HG03558 (cell line): ENCODE results near the gene RAD51B.
"Not testable (repeated sequence)": the region's sequence is repeated elsewhere in the genome, so short reads cannot be mapped to it uniquely, and the experiment has no call there.

Experiments
- ATAC-seq: cut with Tn5 transposase; IDR thresholded peaks from one replicate; pipeline ENCODE4 v1.9.1; 2021; ENCODE audit warnings: moderate number of reproducible peaks; ENCODE audit not compliant: unreplicated experiment; ENCODE audit errors: extremely low read depth

The RAD51B gene

GRCh38 chr14:68279777-68280233 lies 460.2 kb downstream of the RAD51B start:
- ATAC-seq: no peak

DNA sequence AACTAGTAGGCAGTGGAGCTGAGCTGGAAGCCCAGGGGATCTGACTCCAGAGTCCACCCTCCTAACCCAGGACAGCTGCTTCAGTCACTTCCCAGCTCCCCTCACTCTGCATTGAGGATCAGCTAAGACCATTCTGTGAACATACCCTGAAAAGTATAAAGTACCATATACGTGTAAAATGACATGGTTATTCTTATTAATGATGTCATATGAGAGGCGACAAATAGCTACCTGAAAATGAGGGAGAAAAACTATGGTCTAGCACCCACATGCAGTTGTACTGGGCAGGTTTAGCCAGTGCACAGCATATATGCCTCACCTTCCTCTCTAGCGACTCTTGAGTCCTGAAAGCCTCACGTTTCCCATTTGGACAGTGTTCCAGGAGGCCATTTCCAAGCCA lies 461.9 kb downstream of the RAD51B start:
- ATAC-seq: no peak

GRCh38 chr14:68282479-68283377 lies 463.1 kb downstream of the RAD51B start:
- ATAC-seq: no peak

GRCh38 chr14:68283378-68284123 lies 464.0 kb downstream of the RAD51B start:
- ATAC-seq: no peak

DNA sequence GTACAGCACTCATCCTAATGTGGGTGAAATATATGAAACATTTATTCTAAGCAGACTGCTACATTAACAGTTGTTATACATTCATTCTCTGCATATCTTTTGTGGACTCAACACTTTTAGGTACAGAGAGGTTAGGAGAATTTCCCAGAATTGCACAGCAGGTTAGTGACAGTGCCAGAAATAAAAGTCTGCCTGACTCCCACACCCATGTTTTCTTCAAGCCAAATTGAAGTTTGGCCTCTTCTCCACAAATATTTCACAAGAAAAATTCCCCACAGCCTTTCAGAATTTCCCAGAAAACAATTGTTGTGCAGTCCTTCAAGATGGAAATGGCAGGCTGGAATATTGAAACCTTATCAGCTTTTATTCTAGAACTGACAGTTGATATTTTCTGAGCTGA lies 464.8 kb downstream of the RAD51B start:
- no peak for ATAC-seq

GRCh38 chr14:68284834-68285233 lies 465.3 kb downstream of the RAD51B start:
- no peak for ATAC-seq

GRCh38 chr14:68285421-68286179 lies 466.0 kb downstream of the RAD51B start:
- no peak for ATAC-seq

GRCh38 chr14:68286667-68287066 lies 467.1 kb downstream of the RAD51B start:
- ATAC-seq: no peak

GRCh38 chr14:68289452-68289851 lies 469.9 kb downstream of the RAD51B start:
- not testable (repeated sequence) for ATAC-seq

GRCh38 chr14:68291820-68292219 lies 472.2 kb downstream of the RAD51B start:
- no peak for ATAC-seq

DNA sequence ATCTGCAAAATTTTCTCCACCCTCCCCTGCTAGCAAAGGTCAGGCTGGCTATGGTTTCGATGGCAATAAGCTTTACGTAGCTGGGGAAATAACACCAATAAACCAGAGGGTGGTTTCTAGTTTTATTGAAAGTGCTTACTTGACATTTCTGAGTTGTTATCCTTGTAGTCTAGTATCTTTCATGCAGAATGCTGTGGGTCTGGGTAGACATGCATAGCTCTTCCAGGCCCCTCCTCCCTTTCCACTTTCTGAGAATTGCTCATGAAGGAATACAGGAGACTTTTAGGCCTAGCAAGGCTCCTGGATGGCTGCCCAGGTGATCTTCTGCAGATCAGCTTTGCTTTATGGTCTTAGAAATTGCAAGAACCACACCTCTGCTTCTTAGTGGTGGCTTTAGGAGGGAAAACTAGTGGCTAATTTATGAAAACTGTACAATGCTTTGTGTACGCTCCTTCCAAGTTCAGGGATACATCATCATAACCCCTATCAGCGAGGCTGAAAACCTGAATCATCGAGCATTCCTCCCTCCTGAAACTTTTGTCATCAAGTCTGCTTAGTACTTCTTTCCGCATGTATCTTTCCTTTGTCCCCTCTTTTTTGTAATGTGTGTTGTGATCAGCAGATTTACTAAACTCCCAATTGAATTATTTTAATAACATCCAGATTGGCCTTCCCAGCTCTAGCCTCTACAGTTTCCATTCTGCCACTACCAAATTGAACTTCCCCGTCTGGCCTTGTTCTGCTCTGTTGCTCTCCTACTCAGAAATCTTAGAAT lies 473.0 kb downstream of the RAD51B start:
- no peak for ATAC-seq

GRCh38 chr14:68293404-68293803 lies 473.8 kb downstream of the RAD51B start:
- ATAC-seq: no peak

DNA sequence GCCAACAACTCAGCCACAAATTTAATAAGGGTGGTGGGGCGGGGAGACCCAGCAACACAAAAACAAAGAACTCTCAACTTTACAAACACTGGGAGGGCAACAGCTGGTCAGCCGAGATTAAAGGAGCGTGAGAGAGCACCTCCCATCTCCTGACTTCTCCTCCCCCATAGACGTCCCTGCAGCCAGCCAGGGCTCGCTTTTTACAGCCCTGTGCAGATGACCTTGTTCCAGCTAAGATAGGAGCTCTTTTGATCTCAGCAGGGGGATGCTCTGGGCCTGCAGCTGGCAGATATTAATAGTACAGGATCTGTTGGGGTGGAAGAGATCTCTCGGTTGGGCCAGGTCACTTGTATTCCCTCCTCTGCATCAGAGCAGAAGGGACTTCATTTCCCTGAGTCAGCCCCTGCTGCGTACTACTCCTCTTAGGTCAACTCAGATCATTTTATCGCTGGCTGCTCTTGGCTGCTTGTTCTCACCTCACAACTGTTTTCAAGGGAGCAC lies 475.8 kb downstream of the RAD51B start:
- no peak for ATAC-seq

GRCh38 chr14:68297039-68297438 lies 477.5 kb downstream of the RAD51B start:
- ATAC-seq: no peak

- ATAC-seq: no peak
These were observed 478.4 kb downstream of the RAD51B start for GRCh38 chr14:68297876-68298468.

DNA sequence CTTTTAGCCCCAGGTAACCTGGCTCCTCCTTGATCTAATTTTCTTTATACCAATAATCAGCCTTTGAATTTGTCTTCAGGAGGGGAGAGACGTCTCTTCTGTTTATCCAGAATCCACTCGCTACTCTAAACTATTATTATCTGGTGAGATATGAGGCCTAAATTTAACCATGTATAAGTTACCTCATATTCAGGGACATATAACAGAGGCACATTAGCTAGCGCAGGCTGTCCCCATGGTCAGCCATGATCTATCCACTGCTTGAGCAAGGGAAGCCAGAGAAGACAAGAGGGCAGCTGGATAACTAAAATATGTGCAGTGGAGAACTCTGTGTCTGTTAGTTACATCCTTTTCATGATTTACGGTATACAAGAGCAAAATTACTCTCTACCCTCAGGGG lies 481.0 kb downstream of the RAD51B start:
- no peak for ATAC-seq

DNA sequence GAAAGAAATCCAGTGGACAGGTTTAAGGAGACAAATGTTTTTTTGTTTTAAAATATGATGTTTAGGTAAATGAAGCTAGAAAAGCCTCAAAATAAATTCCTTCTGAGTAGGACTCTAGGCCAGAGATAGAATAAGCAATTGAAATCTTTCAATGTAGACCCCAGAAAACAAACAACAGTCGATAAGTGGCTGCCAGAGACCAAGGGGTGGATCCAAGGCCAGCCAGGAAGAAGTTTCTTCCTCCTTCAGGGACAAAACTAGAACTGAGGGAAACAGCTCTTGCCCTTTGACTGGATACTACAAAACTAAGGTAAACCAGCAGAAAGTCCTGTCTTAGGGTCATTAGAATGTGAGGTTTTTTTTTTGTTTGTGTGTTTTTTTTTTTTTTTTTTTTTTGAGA lies 481.6 kb downstream of the RAD51B start:
- no peak for ATAC-seq

DNA sequence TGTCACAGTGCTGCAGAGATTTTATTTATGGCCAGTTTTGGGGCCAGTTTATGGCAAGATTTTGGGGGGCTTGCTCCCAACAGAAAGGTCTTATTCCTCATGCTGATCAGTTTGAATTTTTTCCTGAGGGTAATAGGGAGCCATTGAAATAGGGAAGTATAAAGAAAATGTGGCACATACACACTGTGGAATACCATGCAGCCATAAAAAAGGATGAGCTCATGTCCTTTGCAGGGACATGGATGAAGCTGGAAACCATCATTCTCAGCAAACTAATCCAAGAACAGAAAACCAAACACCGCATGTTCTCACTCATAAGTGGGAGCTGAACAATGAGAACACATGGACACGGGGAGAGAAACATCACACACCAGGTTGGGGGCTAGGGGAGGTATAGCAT lies 483.4 kb downstream of the RAD51B start:
- ATAC-seq: not testable (repeated sequence)

DNA sequence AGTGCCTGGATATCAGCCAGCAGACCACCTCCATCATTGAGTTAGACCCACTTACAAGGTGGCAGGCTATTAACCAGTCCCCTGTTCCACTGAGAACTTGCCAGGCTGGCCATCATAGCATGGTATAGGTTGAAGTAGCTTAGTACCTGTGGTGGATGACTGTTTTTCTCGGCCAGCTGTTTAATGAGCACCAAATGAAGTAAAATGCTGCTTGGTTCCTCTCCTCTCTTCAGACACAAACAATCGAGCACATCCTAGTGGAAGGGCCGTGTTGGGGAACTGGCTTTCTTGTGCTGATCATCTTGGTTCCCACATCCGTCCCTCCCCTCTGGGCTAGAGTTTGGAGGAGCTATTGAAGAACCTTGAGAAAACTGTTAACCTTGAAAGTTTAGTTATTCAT lies 486.2 kb downstream of the RAD51B start:
- ATAC-seq: no peak
